Measurements from ENCODE around the gene CCDC32.

Gene CCDC32

GRCh38 chr15:40511472-40512133 lies 53.2 kb downstream of the CCDC32 start:
- DNase-seq (ENCODE audit: low spot score) = peak; percentile 34

GRCh38 chr15:40511093-40511471 lies 53.8 kb downstream of the CCDC32 start:
- DNase-seq (ENCODE audit: low spot score) = no peak

DNA sequence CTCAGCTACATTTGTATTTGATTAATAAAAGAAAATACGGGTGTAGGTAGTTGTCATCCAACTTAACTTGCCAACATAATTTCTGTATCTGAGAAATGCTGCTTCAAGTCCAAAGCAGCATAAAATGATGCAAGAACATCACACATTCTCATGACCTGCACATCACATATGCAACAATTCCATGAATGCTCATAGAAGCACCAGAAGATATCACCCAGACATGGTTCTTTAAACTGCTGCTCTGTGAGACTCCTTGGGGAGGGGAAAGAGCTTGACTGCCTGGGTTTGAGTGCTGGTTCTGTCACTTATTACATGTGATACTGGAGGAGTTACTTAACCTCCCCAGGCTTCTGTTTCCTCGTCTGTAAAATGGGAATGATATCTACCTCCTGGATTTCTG lies 54.6 kb downstream of the CCDC32 start:
- DNase-seq (ENCODE audit: low spot score) = no peak

DNA sequence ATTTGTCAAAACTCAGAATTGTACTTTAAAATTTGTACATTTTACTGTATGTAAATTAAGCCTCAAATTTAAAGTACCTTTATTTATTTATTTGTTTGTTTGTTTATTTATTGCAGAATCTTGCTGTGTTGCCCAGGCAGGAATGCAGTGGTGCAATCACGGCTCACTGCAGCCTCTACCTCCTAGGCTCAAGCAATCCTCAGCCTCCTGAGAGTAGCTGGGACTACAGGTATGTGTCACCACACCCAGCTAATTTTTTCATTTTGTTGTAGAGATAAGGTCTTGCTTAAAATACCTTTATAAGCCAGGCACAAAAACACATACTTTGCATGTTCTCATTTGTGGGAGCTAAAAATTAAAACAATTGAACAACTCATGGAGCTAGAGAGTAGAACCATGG lies 56.6 kb downstream of the CCDC32 start:
- DNase-seq (ENCODE audit: low spot score) = no peak

- DNase-seq (ENCODE audit: low spot score) = peak; percentile 71
Measured at GRCh38 chr15:40506964-40507571, 57.8 kb downstream of the CCDC32 start.

All from putamen (tissue), 1 donor.